HG03175 (cell line): Measurements from ENCODE around the gene SCYGR4.
"Not testable (repeated sequence)": the region's sequence is repeated elsewhere in the genome, so short reads cannot be mapped to it uniquely, and the experiment has no call there.

Experiments
- ATAC-seq: cut with Tn5 transposase; IDR thresholded peaks from one replicate; pipeline ENCODE4 v1.9.1; 2021; ENCODE audit warnings: mild to moderate bottlenecking, moderate library complexity; ENCODE audit not compliant: unreplicated experiment

SCYGR4 gene

GRCh38 chr2:227617316-227618230 lies at the start of gene SCYGR4:
Gene SCYGR4 (plus strand): TSS chr2:227617498. CDS start chr2:227617498, 0 bp downstream.
- ATAC-seq: no peak

DNA sequence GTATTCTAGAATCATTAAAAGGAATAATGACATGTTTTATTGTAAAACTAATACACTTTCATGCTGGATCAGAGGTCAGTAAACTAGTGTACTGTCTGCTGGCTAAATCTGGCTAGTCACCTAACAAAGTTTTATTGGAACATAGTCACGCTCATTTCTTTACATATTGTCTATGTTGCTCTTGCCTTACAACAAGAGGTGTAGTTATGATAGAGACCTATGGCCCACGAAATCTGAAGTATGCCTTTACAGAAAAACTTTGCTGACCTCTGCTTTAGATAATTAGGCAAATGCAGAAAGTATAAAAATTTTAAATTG lies 48.5 kb upstream of the SCYGR4 start:
- no peak for ATAC-seq

DNA sequence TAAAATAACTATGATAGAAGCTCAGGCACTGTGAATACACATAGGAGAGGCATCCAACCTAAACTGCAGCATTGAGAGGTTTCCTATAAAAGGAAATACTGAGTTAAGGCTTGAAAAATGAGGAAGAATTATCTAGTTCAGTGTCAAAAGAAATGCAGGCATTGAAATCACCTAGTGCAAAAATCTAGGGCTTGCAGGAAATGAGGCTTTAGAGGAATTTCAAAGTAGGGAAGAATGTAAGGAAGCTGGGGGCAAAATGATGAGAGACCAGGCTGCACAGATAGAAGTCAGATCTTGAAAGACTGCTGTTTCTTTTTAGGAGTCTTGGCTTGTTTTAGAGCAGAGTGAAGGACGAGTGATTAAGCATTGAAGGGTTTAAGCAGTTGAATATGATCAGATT lies 46.7 kb upstream of the SCYGR4 start:
- no peak for ATAC-seq

GRCh38 chr2:227576110-227576509 lies 41.2 kb upstream of the SCYGR4 start:
- no peak for ATAC-seq

- ATAC-seq: no peak
Measured at GRCh38 chr2:227576812-227577211, 40.5 kb upstream of the SCYGR4 start.

DNA sequence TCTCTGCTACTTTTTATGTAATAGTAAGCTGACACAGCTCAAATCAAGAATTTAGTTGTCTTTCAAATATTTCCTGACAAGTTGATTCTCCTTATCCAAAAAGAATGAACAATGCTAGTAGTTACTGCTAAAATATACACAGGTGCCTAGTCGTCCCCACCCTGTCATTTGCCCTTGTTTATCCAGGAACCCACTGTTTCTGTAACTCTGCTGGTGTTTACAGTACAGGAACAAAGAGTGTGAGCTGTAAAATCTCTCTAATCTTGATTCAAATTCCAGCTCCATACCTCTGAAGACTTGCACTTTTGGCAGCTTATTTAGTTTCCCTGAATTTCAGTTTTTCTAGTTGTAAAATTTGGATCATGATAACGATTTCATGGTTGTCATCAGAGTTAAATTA lies 39.7 kb upstream of the SCYGR4 start:
- no peak for ATAC-seq

DNA sequence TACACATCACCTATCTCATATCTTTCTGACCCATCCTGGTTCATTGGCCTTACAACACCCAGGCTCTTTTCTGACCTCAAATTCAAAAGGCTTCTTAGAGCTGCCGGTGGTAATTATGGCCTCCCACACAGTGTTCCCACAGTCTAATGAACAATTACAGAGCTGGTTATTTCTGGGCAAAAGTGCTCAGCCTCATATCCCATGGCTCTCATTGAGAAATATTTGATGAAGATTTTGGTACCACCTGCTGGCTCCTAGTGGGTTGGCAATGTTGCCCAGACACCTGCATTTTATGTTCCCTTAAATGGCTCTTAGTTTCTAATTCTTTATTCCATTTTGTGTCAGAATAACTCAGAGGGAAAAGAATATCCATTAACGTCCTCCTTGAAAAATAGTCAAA lies 38.7 kb upstream of the SCYGR4 start:
- no peak for ATAC-seq

GRCh38 chr2:227579791-227580190 lies 37.5 kb upstream of the SCYGR4 start:
- ATAC-seq: no peak

GRCh38 chr2:227582369-227582768 lies 34.9 kb upstream of the SCYGR4 start:
- ATAC-seq: no peak

- ATAC-seq: peak; percentile 73
Measured at GRCh38 chr2:227592694-227593387, 24.5 kb upstream of the SCYGR4 start.

DNA sequence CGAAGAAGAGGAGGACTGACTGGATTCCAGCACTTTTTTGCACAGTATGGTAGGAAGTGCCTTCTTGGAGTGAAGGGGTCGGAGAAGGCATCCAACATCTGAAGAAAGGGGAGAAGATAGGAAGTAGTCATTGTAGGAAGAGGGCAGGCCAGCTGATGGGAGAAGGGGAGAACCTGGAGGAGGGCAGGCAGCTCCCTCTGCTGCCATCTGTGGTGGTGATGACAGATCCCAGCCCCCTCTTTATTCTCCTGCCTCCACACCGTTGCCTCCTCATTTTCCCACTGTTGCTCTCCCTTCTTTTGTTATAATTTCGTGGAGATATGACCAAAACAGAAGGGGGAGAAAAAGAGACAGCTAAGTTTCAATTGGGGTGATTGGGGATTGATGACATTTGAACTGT lies 21.5 kb upstream of the SCYGR4 start:
- no peak for ATAC-seq

DNA sequence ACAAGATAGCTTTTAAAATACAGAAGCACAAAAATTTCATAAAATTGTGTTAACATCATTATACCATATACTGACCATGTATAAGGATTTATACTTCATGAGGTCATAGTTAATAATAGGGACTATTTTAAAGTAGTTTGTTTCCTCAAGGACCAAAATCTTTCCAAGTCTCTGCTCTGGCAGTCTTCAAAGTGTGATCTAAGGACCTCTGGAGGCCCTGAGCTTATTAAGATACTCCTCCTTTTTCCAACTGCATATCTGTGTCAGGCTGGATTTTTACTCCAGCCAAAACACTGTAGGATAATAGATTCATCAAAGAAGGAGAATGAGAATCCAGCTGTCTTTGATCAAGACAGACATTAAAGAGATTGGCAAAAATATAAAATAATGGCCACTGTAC lies 20.3 kb upstream of the SCYGR4 start:
- ATAC-seq: no peak

DNA sequence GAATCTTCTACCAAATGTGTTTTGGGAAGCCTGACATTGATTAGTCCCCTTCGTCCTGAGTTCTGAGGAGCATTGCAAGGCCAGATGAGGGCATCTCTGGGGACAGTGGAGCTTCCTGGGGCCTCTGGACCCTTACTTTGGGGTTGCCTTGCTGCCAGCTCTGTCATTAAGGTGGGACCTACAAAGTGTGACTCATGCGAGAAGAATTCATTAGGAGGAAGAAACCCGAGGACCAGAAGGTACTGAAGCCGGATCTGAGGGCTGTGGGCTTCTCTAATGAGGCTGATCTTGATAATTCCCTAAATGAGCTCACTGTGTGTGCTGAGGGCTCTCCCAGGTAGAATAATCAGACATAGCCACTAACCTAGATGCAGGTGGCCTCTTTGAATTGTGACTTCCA lies 19.3 kb upstream of the SCYGR4 start:
- no peak for ATAC-seq

DNA sequence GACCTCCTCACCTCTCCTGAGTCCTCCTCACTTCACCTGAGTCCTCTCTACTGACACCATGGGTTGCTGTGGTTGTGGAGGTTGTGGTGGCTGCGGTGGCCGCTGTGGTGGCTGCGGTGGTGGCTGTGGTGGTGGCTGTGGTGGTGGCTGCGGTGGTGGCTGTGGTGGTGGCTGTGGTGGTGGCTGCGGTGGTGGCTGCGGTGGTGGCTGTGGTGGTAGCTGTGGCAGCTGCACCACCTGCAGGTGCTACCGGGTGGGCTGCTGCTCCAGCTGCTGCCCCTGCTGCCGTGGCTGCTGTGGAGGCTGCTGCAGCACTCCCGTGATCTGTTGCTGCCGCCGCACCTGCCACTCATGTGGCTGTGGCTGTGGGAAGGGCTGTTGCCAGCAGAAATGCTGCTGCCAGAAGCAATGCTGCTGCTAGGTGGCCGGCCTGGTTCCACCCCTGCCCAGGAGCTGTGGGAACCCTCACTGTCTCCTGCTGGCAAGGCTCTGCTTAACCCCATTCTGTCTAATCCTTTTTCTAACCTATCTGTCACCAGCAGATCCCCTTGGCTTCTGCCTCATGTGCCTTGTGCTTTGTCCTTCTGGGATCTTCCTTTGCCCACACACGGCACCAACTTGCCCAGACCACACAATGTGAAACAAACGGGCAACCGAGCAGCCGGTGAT lies 18.3 kb upstream of the SCYGR4 start, which contains the start of gene SCYGR2:
Gene SCYGR2, plus strand, starts transcription at position 59 of the 669 bp plus-strand sequence. Its CDS starts 0 bp downstream, at position 59.
- ATAC-seq: not testable (repeated sequence)

DNA sequence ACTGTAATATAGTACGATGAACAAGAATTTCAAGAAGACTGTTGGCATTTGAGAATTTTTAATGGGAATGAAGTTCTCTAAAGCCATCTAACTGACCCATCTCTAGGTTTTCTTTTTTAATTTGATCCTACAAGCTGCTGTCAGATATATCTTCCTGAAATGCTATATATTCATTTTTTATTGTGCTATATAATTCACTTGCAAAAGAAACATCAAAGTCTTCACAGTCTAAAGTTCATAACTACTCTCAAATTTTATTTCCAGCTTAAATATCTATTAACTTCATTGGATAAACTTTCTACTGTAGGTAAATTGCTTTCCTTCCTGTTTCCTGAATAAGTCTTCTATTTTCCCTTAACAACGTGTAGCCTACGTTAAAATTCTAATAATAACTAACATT lies 14.9 kb upstream of the SCYGR4 start:
- ATAC-seq: no peak

DNA sequence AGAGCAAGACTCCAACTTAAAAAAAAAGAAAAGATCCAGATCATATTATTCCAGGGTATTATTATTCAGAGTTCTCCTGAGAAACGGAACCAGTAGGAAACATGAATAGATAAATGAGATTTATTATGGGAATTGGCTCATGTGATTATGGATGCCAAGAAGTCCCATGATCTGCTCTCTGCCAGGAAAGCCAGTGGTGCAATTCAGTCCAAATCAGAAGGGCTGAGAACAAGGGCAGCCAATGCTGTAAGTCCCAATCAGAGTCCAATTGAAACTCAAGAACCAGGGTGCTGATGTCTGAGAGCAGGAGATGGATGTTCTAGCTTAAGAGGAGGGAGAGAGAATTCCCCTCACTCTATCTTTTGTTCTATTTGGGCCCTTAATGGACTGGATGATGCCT lies 10.8 kb upstream of the SCYGR4 start:
- no peak for ATAC-seq

- ATAC-seq: no peak
Measured at GRCh38 chr2:227607941-227608340, 9.4 kb upstream of the SCYGR4 start.

GRCh38 chr2:227608561-227609338 lies 8.5 kb upstream of the SCYGR4 start:
- ATAC-seq: peak; percentile 79

DNA sequence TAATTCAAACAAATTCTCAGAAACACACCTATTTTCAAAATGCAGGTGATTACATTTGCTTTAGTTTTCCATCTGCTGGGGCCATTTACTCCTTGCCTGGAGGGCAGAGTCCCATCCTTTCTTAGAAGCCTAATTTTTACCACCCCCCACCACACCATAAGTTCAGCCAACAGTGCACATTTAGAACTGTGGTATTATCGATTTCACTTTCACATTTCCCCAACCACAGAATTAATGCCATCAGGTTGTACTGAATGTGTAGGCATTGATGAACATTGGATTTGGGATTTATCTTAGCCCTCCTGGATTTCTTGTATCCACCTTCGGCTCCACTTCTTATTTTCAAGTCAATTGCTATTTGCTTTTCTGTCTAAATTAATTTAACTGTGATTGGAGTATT lies 7.2 kb upstream of the SCYGR4 start:
- peak; percentile 33 for ATAC-seq

DNA sequence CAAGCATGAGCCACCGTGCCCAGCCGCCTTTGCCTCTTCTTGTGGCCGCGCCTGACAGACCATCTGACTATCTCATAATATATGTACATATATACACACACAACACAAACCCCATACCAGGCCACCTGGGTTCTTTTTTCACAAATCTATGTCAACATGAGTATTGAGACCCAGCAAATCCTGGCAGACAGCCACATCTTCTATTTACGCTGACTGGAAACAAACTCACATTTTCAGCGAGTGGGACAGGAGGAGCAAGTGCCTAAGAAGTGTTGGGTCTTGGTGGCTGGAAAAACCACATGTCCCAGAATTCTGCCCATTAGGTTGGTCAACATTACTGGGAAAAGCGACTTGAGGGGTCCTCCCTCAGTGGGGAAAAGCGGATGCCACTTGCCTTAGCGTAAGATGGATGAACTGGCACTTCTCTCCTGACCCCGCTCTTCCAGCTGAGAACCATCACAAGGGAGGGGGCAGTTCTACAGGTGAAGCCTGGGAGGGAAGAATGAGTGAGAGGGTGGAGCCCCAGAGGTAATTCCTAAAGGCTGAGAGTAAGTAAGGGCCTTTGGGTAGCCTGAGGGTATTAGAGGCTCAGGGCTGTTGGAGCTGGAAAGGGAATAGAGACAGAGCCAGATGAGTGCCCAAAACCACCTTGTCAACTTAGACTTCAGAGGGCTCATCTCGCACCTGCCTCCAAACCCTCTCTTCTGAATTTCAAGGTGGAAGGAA lies 4.6 kb upstream of the SCYGR4 start:
- no peak for ATAC-seq
